Naive thymus-derived CD4-positive, alpha-beta T cell (primary cell): ENCODE data around the gene KRT78. TPM values are rescaled to one million over a fixed set of nuclear protein-coding genes. Genes with fewer than 3 reads are reported as not detected.
"Not testable (repeated sequence)": the region's sequence is repeated elsewhere in the genome, so short reads cannot be mapped to it uniquely, and the experiment has no call there.

Experiments used
- ATAC-seq: fragments of 150-1000 bp; cut with Tn5 transposase; 2 replicates; pipeline ENCODE4 v1.10.0; 2021; ENCODE audit warnings: mild to moderate bottlenecking, moderate library complexity
- CTCF ChIA-PET: fragments of 350-600 bp; sonication (Branson Sonifier 250); formaldehyde crosslinking; loops from one replicate; lab custom pipeline; 2021; ENCODE audit warnings: antibody characterized with exemption; lab: Charles Lee
- POLR2A ChIA-PET: fragments of 350-600 bp; sonication (Branson Sonifier 250); formaldehyde crosslinking; loops from one replicate; lab custom pipeline; 2021; ENCODE audit warnings: antibody characterized with exemption, inconsistent platforms; lab: Charles Lee
- DNase-seq, 9 donors: peaks; one replicate each; pipeline versions ENCODE4 v3.0.0 to v3.0.0-alpha.2; 2020 to 2022; ENCODE audit warnings: mixed read lengths in 1 of 9
- H3K27ac ChIP-seq: one replicate; pipeline ENCODE4 v1.7.0; 2013; ENCODE audit warnings: mild to moderate bottlenecking, low read depth, low read length, moderate library complexity
- H3K27me3 ChIP-seq, 2 donors: one replicate each; pipeline ENCODE4 v1.7.0; 2013; ENCODE audit warnings: low read length in 2 of 2, mild to moderate bottlenecking in 2 of 2, moderate library complexity in 2 of 2; ENCODE audit not compliant: control insufficient read depth in 2 of 2, insufficient read depth in 2 of 2
- H3K36me3 ChIP-seq, 3 experiments: 1 replicate in 2 of 3; 2 replicates in 1 of 3; pipeline ENCODE4 v1.7.0; 2013; ENCODE audit warnings: low read length in 3 of 3, mild to moderate bottlenecking in 3 of 3, moderate library complexity in 1 of 3; ENCODE audit not compliant: insufficient read depth in 3 of 3, control insufficient read depth in 2 of 3
- H3K4me1 ChIP-seq, 2 donors: one replicate each; pipeline ENCODE4 v1.7.0; 2013; ENCODE audit warnings: low read length in 2 of 2, mild to moderate bottlenecking in 2 of 2, moderate library complexity in 1 of 2; ENCODE audit not compliant: control insufficient read depth in 2 of 2, insufficient read depth in 2 of 2
- H3K4me3 ChIP-seq: 2 replicates; pipeline ENCODE4 v1.7.0; 2013; ENCODE audit warnings: mild to moderate bottlenecking, low read length
- H3K9me3 ChIP-seq, 3 experiments: 1 replicate in 2 of 3; 2 replicates in 1 of 3; pipeline ENCODE4 v1.7.0; 2013; ENCODE audit warnings: low read length in 3 of 3; ENCODE audit not compliant: control insufficient read depth in 2 of 3
- H3K27ac Mint-ChIP-seq, 9 donors: one replicate each; pipeline ENCODE4 v1.8.0; 2020 to 2022; ENCODE audit warnings: mixed read lengths in 9 of 9, mild to moderate bottlenecking in 8 of 9, moderate library complexity in 5 of 9, inconsistent platforms in 2 of 9
- H3K27me3 Mint-ChIP-seq, 5 donors: one replicate each; pipeline ENCODE4 v1.8.0; 2021 to 2022; ENCODE audit warnings: mixed read lengths in 5 of 5, mild to moderate bottlenecking in 1 of 5
- H3K36me3 Mint-ChIP-seq, 5 donors: one replicate each; pipeline ENCODE4 v1.8.0; 2020 to 2022; ENCODE audit warnings: mixed read lengths in 5 of 5, mild to moderate bottlenecking in 3 of 5, inconsistent platforms in 1 of 5
- H3K4me1 Mint-ChIP-seq, 7 donors: one replicate each; pipeline ENCODE4 v1.8.0; 2020 to 2022; ENCODE audit warnings: mixed read lengths in 7 of 7, mild to moderate bottlenecking in 3 of 7, inconsistent platforms in 1 of 7
- H3K4me3 Mint-ChIP-seq, 10 donors: one replicate each; pipeline ENCODE4 v1.8.0; 2020 to 2022; ENCODE audit warnings: mild to moderate bottlenecking in 10 of 10, mixed read lengths in 10 of 10, moderate library complexity in 6 of 10, inconsistent platforms in 2 of 10
- H3K9me3 Mint-ChIP-seq, 11 donors: one replicate each; pipeline ENCODE4 v1.8.0; 2020 to 2022; ENCODE audit warnings: mixed read lengths in 11 of 11, mild to moderate bottlenecking in 4 of 11, inconsistent platforms in 1 of 11, moderate library complexity in 1 of 11
- intact Hi-C, 2 donors: fragments of 100-400 bp; cut with micrococcal nuclease; formaldehyde crosslinking; loops; one replicate each; pipeline ENCODE4 v1.15.1; 2023
- polyA plus RNA-seq, 2 donors: library from polyadenylated mRNA; unstranded; fragments of 300-500 nt; fragmentation: Illumina TruSeq; gene quantifications; one replicate each; pipeline ENCODE4 v1.2.3, GENCODE V29; 2021
- total RNA-seq, 6 experiments: library from RNA in 5 of 6; stranded (reverse) in 5 of 6; gene quantifications; 1 replicate in 5 of 6; 2 replicates in 1 of 6; pipeline ENCODE4 v1.2.3 and lab custom pipeline; 2021 to 2026

The KRT78 gene
- total and polyA plus RNA-seq, 7 experiments from 2014 or later = not detected

DNA sequence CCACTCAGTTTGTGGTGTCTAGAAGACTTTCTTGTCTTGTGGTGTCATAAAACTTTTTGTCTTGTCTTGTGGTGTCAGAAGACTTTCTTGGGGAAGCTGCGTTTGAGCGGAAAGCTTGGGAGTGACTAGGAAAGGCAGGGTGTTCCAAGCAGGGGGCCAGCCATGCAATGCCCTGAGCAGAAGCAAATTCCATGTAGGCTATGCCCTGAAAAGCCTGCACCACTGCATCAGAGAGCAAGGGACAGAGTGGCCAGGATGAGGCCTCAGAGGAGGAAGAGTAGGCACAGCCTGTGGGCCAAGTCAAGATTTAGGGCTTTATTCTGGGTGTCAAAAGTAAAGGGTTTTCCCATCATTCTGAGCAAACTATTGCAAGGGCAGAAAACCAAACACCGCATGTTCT is 41.6 kb upstream of the KRT78 start:
- H3K36me3 Mint-ChIP-seq = no peaks in the 10 kb centered on the region
- peaks cover 0 to 2% (median 0%) of the 10 kb centered on the region in 11 donors for H3K9me3 Mint-ChIP-seq
- ATAC-seq (no peak), DNase-seq (no peak)
- H3K27ac ChIP-seq = no peak overlapping the region
- CTCF ChIA-PET = interaction anchor here (1.4 to 3.7 kb wide), 2 partner anchors 10 to 90 kb away, joined by 8 to 28 read pairs; no protein-coding TSS in a partner anchor
- no peak overlapping the region for H3K27ac Mint-ChIP-seq
- H3K4me1 Mint-ChIP-seq = no peaks in the 10 kb centered on the region
- POLR2A ChIA-PET = no interaction called here
- H3K36me3 ChIP-seq = no peaks in the 10 kb centered on the region
- H3K4me3 Mint-ChIP-seq = no peak overlapping the region
- H3K27me3 Mint-ChIP-seq = peaks cover 0 to 10% (median 3%) of the 10 kb centered on the region in 5 donors
- no peaks in the 10 kb centered on the region for H3K4me1 ChIP-seq
- intact Hi-C loops = no loop called here
- no peaks in the 10 kb centered on the region for H3K9me3 ChIP-seq
- no peaks in the 10 kb centered on the region for H3K27me3 ChIP-seq
- H3K4me3 ChIP-seq = no peak overlapping the region

DNA sequence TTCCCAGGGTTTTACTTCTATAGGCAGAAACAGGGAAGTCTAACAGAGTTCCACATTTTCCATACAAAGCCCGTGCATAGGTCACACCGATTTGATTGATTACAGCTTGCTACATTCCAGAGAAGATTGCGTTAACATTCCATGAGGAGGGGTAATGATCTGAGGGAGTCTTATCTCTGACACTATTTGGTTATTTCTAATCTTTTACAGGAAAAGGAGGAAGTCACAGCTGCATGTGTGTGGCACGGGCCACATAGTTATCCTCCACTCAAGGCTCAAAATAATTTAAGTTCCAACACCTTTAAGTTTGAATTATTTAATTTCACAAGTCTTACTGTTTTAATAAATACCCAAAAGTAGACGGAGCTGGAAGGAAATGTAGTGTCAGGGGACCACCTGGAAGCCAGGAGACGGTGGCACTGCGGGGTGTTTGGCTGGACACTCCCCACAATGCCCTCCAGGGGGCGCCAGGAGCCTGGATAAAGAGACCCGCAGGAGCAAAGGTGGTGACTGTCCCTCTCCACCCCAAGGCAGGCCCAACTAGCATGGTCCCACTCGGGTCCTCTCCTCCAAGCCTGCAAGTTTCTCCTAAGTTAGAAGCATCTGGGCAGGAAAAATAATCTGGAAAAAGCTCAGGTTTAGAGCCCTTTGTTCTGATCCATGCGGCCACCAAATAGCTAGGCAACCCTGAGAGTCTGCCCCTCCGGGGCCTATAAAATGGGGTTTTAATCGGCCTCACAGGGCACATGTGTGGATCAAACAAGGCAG is 35.9 kb upstream of the KRT78 start:
- peaks cover 0 to 22% (median 8%) of the 10 kb centered on the region in 5 donors for H3K27me3 Mint-ChIP-seq
- Histone ChIP-seq H3K4me1 (peaks cover 5 to 6% of the 10 kb centered on the region in 2 donors), H3K27ac (no peak overlapping the region), H3K27me3 (peaks cover 0 to 3% of the 10 kb centered on the region in 2 donors), H3K9me3 (no peaks in the 10 kb centered on the region), H3K4me3 (no peak overlapping the region), H3K36me3 (no peaks in the 10 kb centered on the region)
- H3K36me3 Mint-ChIP-seq = no peaks in the 10 kb centered on the region
- peak; percentile 59 to 85 (median 76) for DNase-seq
- peak; percentile 87 for ATAC-seq
- peaks cover 0 to 7% (median 5%) of the 10 kb centered on the region in 7 donors for H3K4me1 Mint-ChIP-seq
- CTCF ChIA-PET = interaction anchor here (0.6 to 22.1 kb wide), 32 partner anchors 9 to 607 kb away, joined by 3 to 731 read pairs (median 5); partner anchors contain the start of genes KRT1, KRT18 and KRT74
- no peak overlapping the region for H3K27ac Mint-ChIP-seq
- POLR2A ChIA-PET = interaction anchor here (3.2 kb wide), 1 partner anchor 96 kb away, joined by 18 read pairs; no protein-coding TSS in a partner anchor
- no peak overlapping the region for H3K4me3 Mint-ChIP-seq
- no peaks in the 10 kb centered on the region for H3K9me3 Mint-ChIP-seq
- intact Hi-C loops = loop anchor here (1.0 kb wide), 1 partner anchor 97 kb away; no protein-coding TSS in a partner anchor

DNA sequence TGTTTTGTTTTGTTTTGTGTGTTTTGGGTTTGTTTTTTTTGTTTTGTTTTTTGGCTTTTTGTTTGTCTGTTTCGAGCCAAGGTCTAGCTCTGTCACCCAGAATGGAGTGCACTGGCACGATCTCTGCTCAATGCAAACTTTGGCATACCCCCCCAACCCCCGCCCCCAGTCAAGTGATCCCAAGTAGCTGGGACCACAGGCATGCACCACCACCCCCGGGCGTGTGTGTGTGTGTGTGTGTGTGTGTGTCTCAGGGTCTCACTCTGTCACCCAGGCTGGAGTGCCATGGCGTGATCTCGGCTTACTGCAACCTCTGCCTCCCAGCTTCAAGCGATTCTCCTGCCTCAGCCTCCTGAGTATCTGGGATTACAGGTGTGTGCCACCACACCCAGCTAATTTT is 31.7 kb upstream of the KRT78 start:
- H3K36me3 ChIP-seq, H3K36me3 Mint-ChIP-seq: not testable (repeated sequence)
- H3K27ac Mint-ChIP-seq = peak overlapping the region in 1 of 9 donors; percentile 46

DNA sequence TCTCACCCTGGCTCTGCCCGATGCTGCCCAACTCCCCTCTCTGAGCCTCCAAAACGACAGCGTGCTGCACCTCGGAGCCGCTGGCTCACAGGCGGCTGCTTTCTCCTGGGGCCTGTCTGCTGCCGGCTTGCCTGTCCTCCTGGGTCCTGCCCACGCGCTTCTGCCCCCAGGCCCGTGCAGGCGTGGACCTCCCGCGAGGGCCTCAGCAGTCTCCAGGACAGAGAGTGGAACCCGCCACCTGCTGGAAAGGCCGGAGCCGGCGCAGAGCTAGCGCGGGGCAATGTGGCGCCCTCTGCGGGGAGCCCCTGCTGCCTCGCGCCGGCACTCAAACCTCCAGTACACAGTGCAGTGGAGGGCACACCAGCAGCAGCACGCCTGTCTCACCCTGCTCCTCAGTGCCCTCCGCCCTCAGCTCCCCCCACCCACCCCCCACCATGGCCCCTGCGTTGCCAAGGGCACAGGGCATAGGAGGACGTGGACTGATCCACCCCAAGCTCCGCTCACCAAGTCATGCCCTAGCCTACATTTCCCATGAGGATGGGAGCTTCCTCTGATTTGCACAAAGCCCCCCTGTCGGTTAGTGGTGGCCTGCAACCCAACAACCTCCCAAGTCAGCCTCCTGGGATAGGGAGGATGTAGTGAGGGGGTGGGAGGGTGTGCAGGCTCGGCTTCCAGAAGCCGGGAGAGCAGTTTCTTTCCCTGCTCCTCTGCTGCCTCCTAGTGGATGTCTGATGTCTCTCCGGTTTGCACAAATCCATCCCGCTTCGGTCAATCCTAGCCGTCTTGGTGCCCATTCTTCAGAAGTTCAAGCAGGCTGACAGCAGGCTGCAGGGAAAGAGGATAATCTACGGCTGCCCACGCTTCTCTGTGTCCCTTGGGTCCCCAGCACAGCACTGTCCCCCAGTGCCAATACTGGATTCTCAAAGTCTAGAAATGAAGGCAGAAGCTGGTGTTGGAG is 30.9 kb upstream of the KRT78 start:
- peak; percentile 67 to 84 (median 79) for DNase-seq
- peak; percentile 99 for ATAC-seq
- Mint-ChIP-seq H3K4me3 (peak overlapping the region; percentile 51 to 85 (median 76)), H3K27me3 (peaks cover 0 to 21% (median 8%) of the 10 kb centered on the region in 5 donors), H3K36me3 (no peaks in the 10 kb centered on the region), H3K27ac (peak overlapping the region in 6 of 9 donors; percentile 5 to 54 (median 32)), H3K9me3 (no peaks in the 10 kb centered on the region), H3K4me1 (peaks cover 3 to 13% (median 11%) of the 10 kb centered on the region in 7 donors)
- H3K4me3 ChIP-seq = peak overlapping the region; percentile 48
- no peak overlapping the region for H3K27ac ChIP-seq
- H3K4me1 ChIP-seq = peaks cover 5 to 6% of the 10 kb centered on the region in 2 donors
- H3K27me3 ChIP-seq = peaks cover 0 to 3% of the 10 kb centered on the region in 2 donors
- H3K36me3 ChIP-seq = no peaks in the 10 kb centered on the region
- CTCF ChIA-PET = interaction anchor here (0.6 to 22.1 kb wide), 52 partner anchors 9 to 1870 kb away, joined by 3 to 731 read pairs (median 4); partner anchors contain the start of genes KRT1, KRT5 and KRT74
- POLR2A ChIA-PET = interaction anchor here (0.7 to 2.9 kb wide), 6 partner anchors 171 to 295 kb away, joined by 3 to 26 read pairs (median 4); no protein-coding TSS in a partner anchor
- intact Hi-C loops = loop anchor here (1.0 to 5.0 kb wide), 10 partner anchors 9 to 727 kb away; partner anchors contain the start of gene KRT18 (in 1 of the 2)
- no peaks in the 10 kb centered on the region for H3K9me3 ChIP-seq

More for the DNA sequence above, 31.7 kb upstream of the KRT78 start:
- H3K27me3 Mint-ChIP-seq = peaks cover 0 to 19% (median 8%) of the 10 kb centered on the region in 5 donors
- not testable (repeated sequence) for DNase-seq, H3K4me3 ChIP-seq, H3K27ac ChIP-seq, ATAC-seq, H3K9me3 ChIP-seq, H3K4me1 ChIP-seq, H3K27me3 ChIP-seq, H3K9me3 Mint-ChIP-seq
- intact Hi-C loops = loop anchor here in 1 of 2 donors (1.0 kb wide), 2 partner anchors 101 to 728 kb away; no protein-coding TSS in a partner anchor
- peak overlapping the region in 4 of 10 donors; percentile 71 to 80 (median 76) for H3K4me3 Mint-ChIP-seq
- POLR2A ChIA-PET = interaction anchor here (0.7 to 1.0 kb wide), 3 partner anchors 173 to 267 kb away, joined by 3 read pairs; no protein-coding TSS in a partner anchor
- H3K4me1 Mint-ChIP-seq = peaks cover 0 to 11% (median 7%) of the 10 kb centered on the region in 7 donors
- CTCF ChIA-PET = interaction anchor here (0.6 to 22.1 kb wide), 29 partner anchors 9 to 740 kb away, joined by 3 to 731 read pairs (median 4); partner anchors contain the start of genes KRT1, KRT5 and KRT74

DNA sequence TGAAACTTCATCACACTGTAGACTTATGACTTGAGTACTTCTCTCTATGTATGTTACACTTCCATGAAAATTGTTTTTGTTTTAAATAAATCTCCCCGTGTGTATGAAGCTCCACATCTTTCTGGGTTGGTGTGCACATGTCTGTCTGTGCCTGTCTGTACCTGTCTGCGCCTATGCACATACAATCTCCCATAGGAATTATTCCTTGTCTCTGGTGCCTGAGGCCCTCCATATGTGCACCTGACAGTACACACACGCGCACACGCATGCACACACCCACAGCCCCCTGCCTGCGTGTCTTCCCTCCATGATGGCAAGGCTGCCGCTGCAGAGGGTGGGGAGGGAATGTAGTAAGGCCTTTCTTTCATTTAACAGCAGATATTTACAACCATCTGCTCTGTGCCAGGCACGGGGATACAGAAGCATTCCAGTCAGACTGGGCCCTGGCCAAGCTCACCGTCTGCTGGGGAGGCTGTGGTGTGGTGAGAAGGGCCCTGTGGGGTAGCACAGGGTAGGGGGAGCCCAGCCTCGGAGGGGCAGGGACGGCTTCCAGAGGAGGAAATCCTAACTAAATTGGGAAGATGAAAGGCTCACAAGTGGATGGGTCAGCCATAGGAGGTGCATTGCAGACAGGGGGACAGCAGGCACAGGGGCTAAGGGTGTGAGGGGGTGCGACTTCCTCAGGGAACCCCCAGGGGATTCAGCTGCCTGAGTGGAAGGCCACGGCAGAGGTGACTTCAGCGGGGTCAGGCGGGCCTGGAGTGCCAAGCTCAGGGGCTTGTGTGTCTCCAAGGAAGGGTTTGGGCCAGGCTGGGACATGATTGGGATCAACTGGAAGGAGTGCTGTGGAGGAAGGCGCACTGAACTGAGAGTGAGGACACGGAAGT is 30.0 kb upstream of the KRT78 start:
- Mint-ChIP-seq H3K4me3 (peak overlapping the region in 5 of 10 donors; percentile 51 to 85 (median 71)), H3K27me3 (peaks cover 0 to 25% (median 8%) of the 10 kb centered on the region in 5 donors), H3K27ac (peak overlapping the region in 2 of 9 donors; percentile 2 to 77), H3K4me1 (peaks cover 11 to 19% (median 17%) of the 10 kb centered on the region in 7 donors), H3K9me3 (no peaks in the 10 kb centered on the region), H3K36me3 (no peaks in the 10 kb centered on the region)
- Histone ChIP-seq H3K9me3 (no peaks in the 10 kb centered on the region), H3K4me1 (peaks cover 6 to 8% of the 10 kb centered on the region in 2 donors), H3K27me3 (peaks cover 0 to 3% of the 10 kb centered on the region in 2 donors), H3K27ac (no peak overlapping the region), H3K4me3 (no peak overlapping the region), H3K36me3 (no peaks in the 10 kb centered on the region)
- CTCF ChIA-PET = interaction anchor here (0.7 to 22.1 kb wide), 34 partner anchors 8 to 723 kb away, joined by 3 to 731 read pairs (median 4); partner anchors contain the start of genes KRT1 and KRT74
- no peak for DNase-seq
- ATAC-seq = no peak
- intact Hi-C loops = loop anchor here (1.0 to 5.0 kb wide), 8 partner anchors 8 to 722 kb away; partner anchors contain the start of gene KRT18 (in 1 of the 2)
- POLR2A ChIA-PET = interaction anchor here (1.3 to 2.9 kb wide), 3 partner anchors 248 to 294 kb away, joined by 4 to 26 read pairs (median 4); no protein-coding TSS in a partner anchor
